Hindlimb muscle (tissue), 1 donor: Measurements from ENCODE around the gene TTBK2. TPM values are rescaled to one million over a fixed set of nuclear protein-coding genes. Genes with fewer than 3 reads are reported as not detected.
"Not testable (repeated sequence)": the region's sequence is repeated elsewhere in the genome, so short reads cannot be mapped to it uniquely, and the experiment has no call there.

ENCODE experiments used
- DNase-seq: peaks from one replicate; pipeline ENCODE4 v3.0.0-alpha.2; 2013
- polyA plus RNA-seq: library from polyadenylated mRNA; unstranded; fragments of 120-200 nt; gene quantifications from one replicate; pipeline ENCODE4 v1.2.1, GENCODE V29; 2013; ENCODE audit not compliant: insufficient read length

TTBK2 gene
- 15.5 TPM for polyA plus RNA-seq

DNA sequence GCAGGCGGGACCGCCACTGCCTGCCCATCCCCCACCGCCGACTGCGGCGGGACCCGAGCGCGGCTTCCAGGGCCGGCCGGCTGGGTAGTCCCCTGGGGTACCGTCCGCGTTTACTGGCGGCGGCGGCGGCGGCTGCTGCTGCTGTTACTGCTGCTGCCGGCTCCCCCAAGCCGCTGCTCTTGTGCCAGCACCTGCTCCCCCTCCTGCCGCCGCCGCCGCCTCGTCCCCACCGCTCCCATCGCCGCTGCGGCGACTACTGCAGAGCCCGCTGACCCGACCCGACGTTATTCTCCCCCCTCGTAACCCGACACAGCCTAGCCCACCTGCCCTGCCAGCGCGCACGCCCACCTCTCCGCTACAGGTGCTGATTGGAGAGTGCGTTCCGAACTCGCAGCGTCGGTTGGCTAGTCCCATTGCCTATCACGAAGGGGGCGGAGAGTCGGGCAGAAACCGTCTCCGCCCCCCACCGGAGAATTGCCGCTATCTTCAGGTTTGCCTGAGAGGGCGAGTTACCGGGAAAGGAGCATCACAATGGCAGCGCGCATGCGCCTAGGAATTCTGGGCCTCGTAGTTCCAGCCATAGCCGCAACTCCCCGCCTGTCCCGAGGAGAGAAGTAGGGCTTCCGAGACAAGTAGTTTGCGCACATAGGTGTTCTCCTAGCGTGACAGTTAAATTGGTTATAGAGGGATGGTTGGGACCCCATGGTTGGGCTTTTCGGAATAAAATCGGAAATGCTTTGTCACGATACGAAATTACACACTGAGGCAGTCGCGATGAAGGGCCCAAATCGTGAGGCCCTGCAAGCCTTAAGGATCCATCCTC, at the start of gene TTBK2:
Gene TTBK2, minus strand, starts transcription at position 260 of the 823 bp plus-strand sequence. CDS start 42,161 bp downstream, outside the sequence.
- peak; percentile 99 for DNase-seq

DNA sequence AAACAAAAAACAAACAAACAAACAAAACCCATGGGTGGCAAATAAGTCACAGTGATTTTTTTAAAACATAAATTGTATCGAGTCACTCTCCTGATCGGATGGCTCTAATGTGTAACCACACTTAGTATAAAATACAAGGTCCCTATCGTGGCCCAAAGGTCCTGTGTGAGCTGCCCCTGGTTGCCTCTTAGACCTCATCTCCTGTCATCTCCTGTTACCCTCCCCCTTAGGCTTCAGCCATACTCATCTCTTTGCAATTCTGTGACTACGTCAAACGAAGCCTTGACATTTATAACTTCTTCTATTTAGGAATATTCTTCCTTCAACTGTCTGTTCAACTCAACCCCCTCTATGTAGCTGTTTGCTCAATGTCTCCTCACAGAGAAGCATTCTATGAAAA, 43.9 kb upstream of the TTBK2 start:
- DNase-seq = no peak

GRCh38 chr15:42955518-42955917, 34.9 kb upstream of the TTBK2 start:
- no peak for DNase-seq

- no peak for DNase-seq
Observed at GRCh38 chr15:42954291-42954690, 33.7 kb upstream of the TTBK2 start.

DNA sequence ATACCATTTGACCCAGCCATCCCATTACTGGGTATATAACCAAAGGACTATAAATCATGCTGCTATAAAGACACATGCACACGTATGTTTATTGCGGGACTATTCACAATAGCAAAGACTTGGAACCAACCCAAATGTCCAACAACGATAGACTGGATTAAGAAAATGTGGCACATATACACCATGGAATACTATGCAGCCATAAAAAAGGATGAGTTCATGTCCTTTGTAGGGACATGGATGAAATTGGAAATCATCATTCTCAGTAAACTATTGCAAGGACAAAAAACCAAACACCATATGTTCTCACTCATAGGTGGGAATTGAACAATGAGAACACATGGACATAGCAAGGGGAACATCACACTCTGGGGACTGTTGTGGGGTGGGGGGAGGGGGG, 28.3 kb upstream of the TTBK2 start:
- DNase-seq = not testable (repeated sequence)

GRCh38 chr15:42940527-42940926, 19.9 kb upstream of the TTBK2 start:
- DNase-seq = no peak

DNA sequence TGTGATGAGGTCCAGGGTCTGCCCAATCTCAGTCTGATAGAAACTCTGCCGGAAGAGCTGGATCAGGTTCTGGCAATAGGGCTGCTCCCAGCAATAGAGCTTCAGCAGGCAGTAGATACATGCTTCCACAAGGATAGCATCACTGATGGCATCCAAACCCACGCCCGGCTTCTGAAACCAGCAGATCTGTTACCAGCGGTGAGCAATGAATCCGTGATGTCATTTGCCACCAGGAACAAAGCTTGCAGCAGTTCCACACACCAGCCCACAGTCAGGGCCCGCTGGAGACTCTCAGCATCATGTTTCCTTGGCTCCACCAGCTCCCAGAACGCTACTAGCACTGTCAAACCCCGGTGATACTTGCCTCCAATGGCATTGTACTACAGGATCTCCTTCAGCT, 19.3 kb upstream of the TTBK2 start:
- DNase-seq = no peak

DNA sequence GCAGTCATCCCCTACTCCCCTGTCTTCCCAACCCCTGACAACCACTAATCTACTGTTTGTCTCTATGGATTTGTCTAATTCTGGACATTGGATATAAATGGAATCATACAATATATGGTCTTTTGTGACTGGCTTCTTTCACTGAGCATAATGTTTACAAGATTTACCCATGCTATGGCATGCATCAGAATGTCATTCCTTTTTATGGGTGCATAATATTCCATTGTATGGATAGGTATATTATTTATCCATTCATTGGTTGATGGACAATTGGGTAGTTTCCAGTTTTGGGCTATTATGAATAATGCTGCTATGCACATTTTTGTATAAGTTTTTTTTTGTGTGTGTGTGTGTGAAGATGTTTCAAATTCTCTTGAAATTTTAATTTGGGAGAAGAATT, 16.6 kb upstream of the TTBK2 start:
- DNase-seq = no peak

DNA sequence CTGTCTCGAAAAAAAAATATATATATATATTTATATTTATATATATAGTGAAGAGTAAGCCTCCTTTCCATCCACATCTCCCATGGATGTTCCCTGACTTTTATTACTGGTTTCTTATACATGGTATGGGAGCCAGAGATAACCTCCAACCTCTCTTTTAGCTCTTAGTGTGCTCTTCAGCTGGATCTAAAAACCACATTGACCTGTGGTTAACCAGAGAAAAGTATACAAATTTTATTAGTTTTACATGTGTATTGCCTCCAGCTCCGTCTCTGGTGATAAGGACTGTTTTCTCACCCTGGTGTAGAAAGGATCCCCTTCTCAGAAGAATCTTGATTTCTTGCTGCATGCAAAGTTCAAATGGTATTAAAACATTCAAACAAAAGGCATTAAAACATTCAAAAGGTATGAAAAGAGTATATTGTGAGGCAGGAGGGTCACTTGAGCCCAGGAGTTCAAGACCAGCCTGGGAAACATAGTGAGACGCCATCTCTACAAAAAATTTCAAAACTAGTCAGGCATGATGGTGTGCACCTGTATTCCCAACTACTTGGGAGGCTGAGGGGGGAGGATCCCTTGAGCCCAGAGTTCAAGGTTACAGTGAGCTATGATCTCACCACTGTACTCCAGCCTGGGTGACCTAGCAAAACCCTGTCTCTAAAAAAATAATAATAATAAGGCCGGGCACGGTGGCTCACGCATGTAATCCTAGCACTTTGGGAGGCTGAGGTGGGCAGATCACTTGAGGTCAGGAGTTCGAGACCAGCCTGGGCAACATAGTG, 13.5 kb upstream of the TTBK2 start:
- no peak for DNase-seq

GRCh38 chr15:42932833-42933515, 12.4 kb upstream of the TTBK2 start:
- DNase-seq = no peak

GRCh38 chr15:42931702-42932486, 11.3 kb upstream of the TTBK2 start:
- no peak for DNase-seq

DNA sequence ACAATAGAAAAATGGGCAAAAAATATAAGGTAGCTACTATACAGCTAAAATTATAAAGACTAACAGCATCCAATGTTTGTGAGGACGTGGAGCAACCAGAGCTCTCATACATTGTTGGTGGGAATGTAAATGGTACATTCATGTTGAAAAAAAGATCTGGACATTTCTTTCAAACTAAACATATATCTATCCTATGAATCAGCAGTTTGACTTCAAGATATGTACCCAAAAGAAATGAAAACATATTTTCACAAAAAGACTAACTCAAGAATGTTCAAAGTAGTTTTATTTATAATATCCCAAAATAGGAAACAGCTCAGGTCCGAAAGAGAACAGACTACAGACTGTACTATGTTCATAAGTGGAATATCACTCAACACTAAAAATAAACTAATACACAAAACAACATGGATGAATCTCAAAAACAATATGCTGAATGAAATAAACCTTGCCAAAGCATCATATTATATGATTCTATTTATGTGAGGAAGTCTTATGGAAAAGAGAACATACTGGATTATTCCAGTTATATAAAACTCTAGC, 8.8 kb upstream of the TTBK2 start:
- DNase-seq = no peak

- no peak for DNase-seq
Observed at GRCh38 chr15:42921342-42921731, 759 bp upstream of the TTBK2 start.

- DNase-seq = peak; percentile 66
Observed at GRCh38 chr15:42919799-42920518, 619 bp downstream of the TTBK2 start.

DNA sequence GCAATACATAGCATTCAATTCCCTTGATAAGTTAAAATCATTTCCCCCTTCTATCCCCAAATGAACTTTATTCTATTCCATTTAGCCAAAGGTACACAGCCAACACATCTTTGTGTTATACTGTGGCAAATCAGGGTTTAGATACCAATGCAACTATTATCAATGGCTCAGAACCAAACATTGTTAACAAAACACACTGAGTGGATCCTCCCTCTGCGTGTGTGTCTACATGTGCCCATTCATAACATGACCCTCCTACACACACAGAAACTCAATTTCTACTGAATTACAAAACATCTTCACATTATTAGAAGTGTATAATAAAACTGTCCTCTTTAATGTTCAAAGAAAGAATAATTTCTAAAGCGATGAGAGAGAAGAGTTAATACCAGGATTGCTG, 1.3 kb downstream of the TTBK2 start:
- DNase-seq = no peak

- DNase-seq = no peak
Observed at GRCh38 chr15:42918047-42918446, 2.5 kb downstream of the TTBK2 start.

DNA sequence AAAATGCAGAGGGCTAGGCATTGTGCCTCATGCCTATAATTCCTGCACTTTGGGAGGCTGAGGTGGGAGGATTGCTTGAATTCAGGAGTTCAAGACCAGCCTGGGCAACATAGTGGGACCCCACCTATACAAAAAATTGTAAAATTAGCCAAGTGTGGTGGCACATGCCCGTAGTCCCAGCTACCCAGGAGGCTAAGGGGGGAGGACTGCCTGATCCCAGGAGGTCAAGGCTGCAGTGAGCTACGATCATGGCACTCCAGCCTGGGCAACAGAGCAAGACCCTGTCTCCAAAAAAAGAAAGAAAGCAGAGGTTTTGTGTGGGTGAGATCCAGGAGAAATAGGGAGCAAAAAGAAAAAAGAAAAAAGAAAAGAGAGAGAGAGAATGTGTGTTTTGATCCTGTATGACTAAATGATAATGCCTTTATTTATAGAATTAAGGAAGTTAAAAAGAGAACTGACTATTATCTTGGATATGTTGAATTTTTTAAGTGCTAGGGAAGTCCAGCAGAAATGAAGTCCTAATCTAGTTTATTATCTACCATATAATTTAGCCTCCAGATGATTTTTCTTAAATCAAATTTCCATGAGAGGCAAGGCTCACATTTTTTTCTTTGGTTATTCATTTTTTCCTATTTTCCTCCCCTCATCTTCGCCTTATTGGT, 4.8 kb downstream of the TTBK2 start:
- no peak for DNase-seq

DNA sequence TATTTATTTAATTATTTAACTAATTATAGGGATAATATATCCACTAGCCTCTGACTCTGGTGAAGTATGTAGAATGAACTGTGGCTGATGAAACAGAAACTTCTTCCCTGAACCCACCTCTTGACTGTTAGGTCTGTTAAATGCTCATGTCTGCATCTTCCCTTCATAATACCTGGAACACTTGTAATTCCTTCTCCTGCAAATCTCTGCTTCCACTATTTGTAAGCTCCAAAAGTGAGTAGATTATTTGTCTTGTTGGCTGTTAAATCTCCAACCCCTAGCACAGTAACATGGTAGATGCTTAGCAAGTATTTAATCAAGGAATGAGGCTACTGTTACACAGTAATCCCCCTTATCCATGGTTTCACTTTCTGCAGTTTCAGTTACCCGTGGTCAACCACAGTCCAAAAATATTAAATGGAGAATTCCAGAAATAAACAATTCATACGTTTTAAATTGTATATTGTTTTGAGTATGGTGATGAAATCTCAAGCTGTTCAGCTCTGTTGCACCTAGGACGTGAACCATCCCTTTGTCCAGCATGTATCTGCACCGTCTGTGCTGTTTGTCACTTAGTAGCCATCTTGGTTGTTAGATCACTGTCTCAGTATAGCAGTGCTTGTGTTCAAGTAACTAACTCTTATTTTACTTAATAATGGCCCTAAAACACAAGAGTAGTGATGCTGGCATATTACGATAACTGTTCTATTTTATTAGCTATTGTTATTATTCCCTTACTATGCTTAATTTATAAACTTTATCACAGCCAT, 5.7 kb downstream of the TTBK2 start:
- no peak for DNase-seq

DNA sequence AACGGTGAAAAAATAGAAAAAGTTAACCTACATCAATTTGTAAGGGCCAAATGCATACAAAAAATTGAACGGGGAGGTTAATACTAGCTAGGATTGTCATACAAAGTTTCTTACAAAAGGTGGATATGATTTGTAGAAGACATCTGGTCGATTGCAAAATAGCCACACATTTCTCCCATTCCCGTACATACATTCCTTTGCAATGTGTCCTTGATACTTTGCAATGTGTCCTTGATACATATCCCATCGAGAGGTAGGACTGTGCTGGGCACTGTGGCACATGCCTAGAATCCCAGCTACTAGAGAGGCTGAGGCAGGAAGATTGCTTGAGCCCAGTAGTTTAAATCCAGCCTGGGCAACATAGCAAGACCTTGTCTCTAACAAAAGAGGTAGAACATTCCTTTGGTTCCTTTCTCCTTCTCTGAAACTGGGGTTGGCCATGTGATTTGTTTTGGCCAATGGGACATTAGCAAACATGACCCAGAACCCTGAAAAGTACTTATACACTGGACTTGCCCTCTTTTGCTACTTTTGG, 9.5 kb downstream of the TTBK2 start:
- no peak for DNase-seq

DNA sequence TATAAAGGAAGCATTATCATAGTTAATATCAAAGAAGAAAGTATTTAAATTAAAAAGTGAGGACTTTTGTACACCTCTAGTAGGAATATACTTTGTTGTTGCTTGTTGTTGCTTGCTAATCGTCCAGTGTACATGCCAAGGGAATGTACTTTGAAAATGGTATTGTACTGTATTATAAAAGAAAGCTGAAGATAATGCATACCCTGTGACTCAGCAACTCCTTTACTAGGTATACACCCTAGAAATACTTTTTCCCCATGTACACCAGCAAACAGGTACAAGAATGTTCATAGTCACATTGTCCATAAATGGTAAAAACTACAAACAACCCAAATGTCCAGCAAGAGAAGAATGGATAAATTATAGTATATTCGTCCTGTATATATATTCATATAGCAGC, 12.0 kb downstream of the TTBK2 start:
- DNase-seq = no peak
